KMS-11 (cell line): ENCODE data around the gene ZNF486.
"Not testable (repeated sequence)": the region's sequence is repeated elsewhere in the genome, so short reads cannot be mapped to it uniquely, and the experiment has no call there.

Experiments used
- H2AFZ ChIP-seq: fragments of 200-600 bp; sonication (generic); 2 replicates; pipeline ENCODE4 v1.6.1; 2016; ENCODE audit warnings: antibody characterized with exemption, mixed run types, low read depth
- H3K27ac ChIP-seq: fragments of 200-600 bp; sonication (generic); 2 replicates; pipeline ENCODE4 v1.6.1; 2016; ENCODE audit warnings: mild to moderate bottlenecking, mixed run types
- H3K27me3 ChIP-seq: fragments of 200-600 bp; sonication (generic); 2 replicates; pipeline ENCODE4 v1.6.1; 2017; ENCODE audit warnings: mild to moderate bottlenecking, low read depth, mixed run types, moderate library complexity; ENCODE audit not compliant: insufficient read depth
- H3K36me3 ChIP-seq: fragments of 200-600 bp; sonication (generic); 2 replicates; pipeline ENCODE4 v1.6.1; 2017; ENCODE audit warnings: mild to moderate bottlenecking, mixed run types; ENCODE audit not compliant: insufficient read depth
- H3K4me1 ChIP-seq: fragments of 200-600 bp; sonication (generic); 2 replicates; pipeline ENCODE4 v1.6.1; 2016; ENCODE audit warnings: mild to moderate bottlenecking, low read depth, mixed run types; ENCODE audit not compliant: poor library complexity, severe bottlenecking
- H3K4me2 ChIP-seq: fragments of 200-600 bp; sonication (generic); 2 replicates; pipeline ENCODE4 v1.7.0; 2016; ENCODE audit warnings: mild to moderate bottlenecking, mixed run types
- H3K4me3 ChIP-seq: fragments of 200-600 bp; sonication (generic); IDR thresholded peaks from 2 replicates; pipeline ENCODE4 v1.6.1; 2017; ENCODE audit warnings: low read depth, low read length, mixed read lengths; ENCODE audit not compliant: insufficient read depth
- H3K79me2 ChIP-seq: fragments of 200-600 bp; sonication (generic); 2 replicates; pipeline ENCODE4 v1.6.1; 2016; ENCODE audit warnings: low read depth, mixed run types; ENCODE audit not compliant: insufficient read depth
- H3K9ac ChIP-seq: fragments of 200-600 bp; sonication (generic); 2 replicates; pipeline ENCODE4 v1.6.1; 2016; ENCODE audit warnings: mild to moderate bottlenecking, mixed run types
- H4K20me1 ChIP-seq: fragments of 200-600 bp; sonication (generic); 2 replicates; pipeline ENCODE4 v1.6.1; 2016; ENCODE audit warnings: mild to moderate bottlenecking, mixed run types; ENCODE audit not compliant: insufficient read depth
- TF ChIP-seq, protein P1 (sequence below): fragments of 200-600 bp; sonication (generic); conservative IDR thresholded peaks from 2 replicates; pipeline ENCODE4 v1.6.1; 2017; ENCODE audit warnings: low read depth, mild to moderate bottlenecking, antibody characterized with exemption, low read length, moderate library complexity, mixed read lengths

ZNF486 gene

DNA sequence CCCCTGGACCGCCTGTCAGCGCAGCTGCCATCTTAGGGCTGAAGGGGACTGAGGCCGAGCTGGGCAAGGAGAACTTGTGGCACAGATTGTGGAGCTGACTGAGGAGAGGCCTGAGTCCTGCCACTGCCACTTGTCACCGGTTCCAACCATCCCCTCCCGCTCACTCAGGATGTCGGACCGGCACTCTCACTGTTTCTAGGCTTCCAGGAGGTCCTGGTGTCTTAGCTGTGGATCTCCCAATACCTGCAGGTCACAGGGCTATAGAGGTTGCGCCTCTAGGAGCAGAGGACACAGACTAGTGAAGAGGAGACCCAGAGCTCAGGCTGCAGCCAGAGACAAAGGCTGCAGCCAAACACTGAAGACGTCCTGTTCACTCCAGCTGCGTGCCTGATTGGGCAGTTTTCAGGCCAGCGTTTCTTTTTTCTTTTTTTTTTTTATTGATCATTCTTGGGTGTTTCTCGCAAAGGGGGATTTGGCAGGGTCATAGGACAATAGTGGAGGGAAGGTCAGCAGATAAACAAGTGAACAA is 15.3 kb upstream of the ZNF486 start:
- no peak overlapping the region for H2AFZ ChIP-seq
- TF ChIP-seq, protein P1, sequence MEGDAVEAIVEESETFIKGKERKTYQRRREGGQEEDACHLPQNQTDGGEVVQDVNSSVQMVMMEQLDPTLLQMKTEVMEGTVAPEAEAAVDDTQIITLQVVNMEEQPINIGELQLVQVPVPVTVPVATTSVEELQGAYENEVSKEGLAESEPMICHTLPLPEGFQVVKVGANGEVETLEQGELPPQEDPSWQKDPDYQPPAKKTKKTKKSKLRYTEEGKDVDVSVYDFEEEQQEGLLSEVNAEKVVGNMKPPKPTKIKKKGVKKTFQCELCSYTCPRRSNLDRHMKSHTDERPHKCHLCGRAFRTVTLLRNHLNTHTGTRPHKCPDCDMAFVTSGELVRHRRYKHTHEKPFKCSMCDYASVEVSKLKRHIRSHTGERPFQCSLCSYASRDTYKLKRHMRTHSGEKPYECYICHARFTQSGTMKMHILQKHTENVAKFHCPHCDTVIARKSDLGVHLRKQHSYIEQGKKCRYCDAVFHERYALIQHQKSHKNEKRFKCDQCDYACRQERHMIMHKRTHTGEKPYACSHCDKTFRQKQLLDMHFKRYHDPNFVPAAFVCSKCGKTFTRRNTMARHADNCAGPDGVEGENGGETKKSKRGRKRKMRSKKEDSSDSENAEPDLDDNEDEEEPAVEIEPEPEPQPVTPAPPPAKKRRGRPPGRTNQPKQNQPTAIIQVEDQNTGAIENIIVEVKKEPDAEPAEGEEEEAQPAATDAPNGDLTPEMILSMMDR: no peak

DNA sequence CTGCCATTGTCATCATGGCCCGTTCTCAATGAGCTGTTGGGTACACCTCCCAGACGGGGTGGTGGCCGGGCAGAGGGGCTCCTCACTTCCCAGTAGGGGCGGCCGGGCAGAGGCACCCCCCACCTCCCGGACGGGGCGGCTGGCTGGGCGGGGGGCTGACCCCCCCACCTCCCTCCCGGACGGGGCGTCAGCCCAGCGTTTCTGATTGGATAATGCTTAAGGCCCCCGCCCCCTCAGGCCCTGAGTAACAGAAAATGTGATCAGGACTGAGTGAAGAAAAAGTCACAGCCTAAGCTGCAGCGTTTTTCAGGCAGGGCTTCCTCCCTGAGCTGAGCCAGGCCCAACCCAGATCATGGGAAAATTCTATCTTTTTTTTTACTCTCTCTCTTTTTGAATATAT is 14.5 kb upstream of the ZNF486 start:
- H3K4me2 ChIP-seq, H2AFZ ChIP-seq, H4K20me1 ChIP-seq, H3K4me1 ChIP-seq, H3K4me3 ChIP-seq, H3K9ac ChIP-seq, H3K27ac ChIP-seq, H3K27me3 ChIP-seq, H3K79me2 ChIP-seq, H3K36me3 ChIP-seq: not testable (repeated sequence)

More for the DNA sequence above, 15.3 kb upstream of the ZNF486 start:
- no peaks in the 10 kb centered on the region for H3K36me3 ChIP-seq
- no peak overlapping the region for H3K4me3 ChIP-seq
- H3K9ac ChIP-seq: no peak overlapping the region
- no peak overlapping the region for H3K4me2 ChIP-seq
- no peaks in the 10 kb centered on the region for H3K4me1 ChIP-seq
- H3K79me2 ChIP-seq: no peaks in the 10 kb centered on the region
- no peak overlapping the region for H3K27ac ChIP-seq
- H3K27me3 ChIP-seq: no peaks in the 10 kb centered on the region
- no peaks in the 10 kb centered on the region for H4K20me1 ChIP-seq

DNA sequence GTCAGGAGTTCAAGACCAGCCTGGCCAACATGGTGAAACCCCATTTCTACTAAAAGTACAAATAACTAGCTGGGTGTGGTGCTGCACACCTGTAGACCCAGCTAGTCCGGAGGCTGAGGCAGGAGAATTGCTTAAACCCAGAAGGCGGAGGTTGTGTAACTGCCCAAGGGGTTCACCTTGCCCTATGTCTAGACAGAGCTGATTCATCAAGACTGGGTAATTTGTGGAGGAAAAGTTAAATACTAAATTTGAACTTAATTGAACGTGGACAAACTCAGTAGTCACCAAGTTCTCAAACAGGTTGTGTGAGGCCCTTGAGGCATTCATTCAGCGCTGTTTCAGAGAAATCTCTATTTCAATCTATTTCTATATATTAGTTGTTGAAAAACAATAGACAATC is 13.7 kb upstream of the ZNF486 start:
- Histone ChIP-seq H3K9ac (no peak overlapping the region), H3K4me1 (no peaks in the 10 kb centered on the region), H4K20me1 (no peaks in the 10 kb centered on the region), H3K4me2 (no peak overlapping the region), H3K36me3 (no peaks in the 10 kb centered on the region), H3K4me3 (no peak overlapping the region), H2AFZ (no peak overlapping the region), H3K27ac (no peak overlapping the region), H3K79me2 (no peaks in the 10 kb centered on the region), H3K27me3 (no peaks in the 10 kb centered on the region)
- TF ChIP-seq, protein P1: no peak

DNA sequence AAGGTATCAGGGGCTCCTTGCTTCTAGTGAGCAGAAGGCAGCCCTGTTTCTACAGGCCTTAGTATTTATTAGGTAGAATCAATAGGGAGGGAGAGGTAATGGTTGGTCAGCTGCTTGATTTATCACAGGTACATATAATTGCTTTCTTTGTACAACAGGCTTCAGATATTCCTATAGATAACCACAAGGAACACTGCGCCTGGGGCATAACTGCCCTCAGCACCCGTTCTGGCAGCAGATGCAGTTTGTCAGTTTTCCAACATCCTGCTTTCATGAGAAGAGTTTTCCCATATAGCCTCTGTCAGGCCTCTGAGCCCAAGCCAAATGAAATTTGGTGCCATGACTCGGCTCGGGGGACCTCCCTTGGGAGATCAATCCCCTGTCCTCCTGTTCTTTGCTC is 12.4 kb upstream of the ZNF486 start:
- Histone ChIP-seq H3K4me2 (no peak overlapping the region), H3K27ac (no peak overlapping the region), H3K79me2 (no peaks in the 10 kb centered on the region), H3K4me1 (no peaks in the 10 kb centered on the region), H2AFZ (no peak overlapping the region), H3K4me3 (no peak overlapping the region), H3K27me3 (no peaks in the 10 kb centered on the region), H3K9ac (no peak overlapping the region), H4K20me1 (no peaks in the 10 kb centered on the region), H3K36me3 (no peaks in the 10 kb centered on the region)
- TF ChIP-seq, protein P1: no peak

DNA sequence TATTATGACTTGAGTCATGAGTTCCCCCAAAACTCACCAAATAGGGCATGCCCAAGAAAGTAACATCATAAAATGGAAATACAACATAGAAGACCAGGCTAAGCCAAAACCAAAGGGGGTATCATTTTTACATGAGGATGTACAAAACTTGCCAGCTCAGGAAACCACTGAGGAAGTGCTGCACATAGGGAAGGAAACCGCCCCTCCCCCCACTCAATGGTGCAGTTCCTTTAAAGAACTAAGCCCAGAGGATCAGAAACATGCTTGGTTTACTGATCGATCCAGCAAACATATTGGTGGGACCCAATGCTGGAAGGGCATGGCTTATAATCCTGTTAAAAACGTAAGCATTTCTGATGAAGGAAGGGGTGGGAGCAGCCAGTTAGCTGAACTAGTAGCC is 4.2 kb upstream of the ZNF486 start:
- Histone ChIP-seq H3K27ac (no peak overlapping the region), H3K36me3 (no peaks in the 10 kb centered on the region), H4K20me1 (no peaks in the 10 kb centered on the region), H2AFZ (no peak overlapping the region), H3K9ac (no peak overlapping the region), H3K4me1 (no peaks in the 10 kb centered on the region), H3K4me2 (no peak overlapping the region), H3K27me3 (no peaks in the 10 kb centered on the region), H3K79me2 (no peaks in the 10 kb centered on the region), H3K4me3 (no peak overlapping the region)
- TF ChIP-seq, protein P1: no peak
